Umbilical cord (tissue), 2 donors: ENCODE results near the gene RETN. TPM values are rescaled to one million over a fixed set of nuclear protein-coding genes. Genes with fewer than 3 reads are reported as not detected.
A peak's percentile ranks its signal among the peaks of the same experiment; 100 is the strongest.

Experiments
- DNase-seq: peaks from one replicate; pipeline ENCODE4 v3.0.0-alpha.2; 2015; ENCODE audit warnings: low spot score
- total RNA-seq: library from RNA; depleted of rRNA; stranded (reverse); fragments of >200 nt; gene quantifications from one replicate; pipeline ENCODE4 v1.2.3, GENCODE V29; 2014; ENCODE audit warnings: low replicate concordance; ENCODE audit not compliant: insufficient read depth

RETN gene
- total RNA-seq, 1 donor from 2014 or later: not detected

DNA sequence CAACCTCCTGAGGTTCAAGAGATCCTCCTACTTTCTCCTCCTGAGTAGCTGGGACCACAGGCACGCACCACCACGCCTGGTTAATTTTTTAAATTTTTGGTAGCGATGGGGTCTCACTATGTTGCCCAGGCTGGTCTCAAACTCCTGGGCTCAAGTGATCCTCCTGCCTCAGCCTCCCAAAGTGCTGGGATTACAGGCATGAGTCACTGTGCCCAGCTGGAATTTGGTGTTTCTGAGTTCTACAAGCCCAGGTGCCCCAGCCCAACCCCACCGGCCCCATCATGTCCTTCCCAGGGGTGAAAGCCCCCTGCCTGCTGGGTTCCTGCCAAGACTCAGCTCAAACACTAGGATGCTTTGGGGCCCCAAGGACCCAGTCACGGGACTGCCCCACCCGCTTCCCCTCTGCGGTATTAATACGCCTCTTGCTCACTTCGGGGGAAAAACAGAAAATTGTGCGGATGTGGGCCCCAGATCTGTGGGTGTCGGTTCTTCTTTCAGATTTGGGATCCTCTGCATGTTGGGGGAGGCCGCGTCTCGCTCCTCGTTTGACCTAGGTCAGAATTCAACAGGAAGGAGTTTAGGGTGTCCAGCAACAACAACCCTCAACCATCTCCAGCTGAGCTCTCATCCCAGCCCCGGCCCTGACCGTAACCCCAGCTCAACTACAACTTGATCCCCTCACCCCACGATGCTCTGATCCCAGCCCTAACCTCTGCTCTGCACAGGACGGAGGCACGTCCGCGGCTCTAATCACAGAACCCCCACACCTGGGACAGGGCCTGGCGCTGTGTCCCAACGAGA is 36.7 kb downstream of the RETN start:
- DNase-seq: peak; percentile 10

DNA sequence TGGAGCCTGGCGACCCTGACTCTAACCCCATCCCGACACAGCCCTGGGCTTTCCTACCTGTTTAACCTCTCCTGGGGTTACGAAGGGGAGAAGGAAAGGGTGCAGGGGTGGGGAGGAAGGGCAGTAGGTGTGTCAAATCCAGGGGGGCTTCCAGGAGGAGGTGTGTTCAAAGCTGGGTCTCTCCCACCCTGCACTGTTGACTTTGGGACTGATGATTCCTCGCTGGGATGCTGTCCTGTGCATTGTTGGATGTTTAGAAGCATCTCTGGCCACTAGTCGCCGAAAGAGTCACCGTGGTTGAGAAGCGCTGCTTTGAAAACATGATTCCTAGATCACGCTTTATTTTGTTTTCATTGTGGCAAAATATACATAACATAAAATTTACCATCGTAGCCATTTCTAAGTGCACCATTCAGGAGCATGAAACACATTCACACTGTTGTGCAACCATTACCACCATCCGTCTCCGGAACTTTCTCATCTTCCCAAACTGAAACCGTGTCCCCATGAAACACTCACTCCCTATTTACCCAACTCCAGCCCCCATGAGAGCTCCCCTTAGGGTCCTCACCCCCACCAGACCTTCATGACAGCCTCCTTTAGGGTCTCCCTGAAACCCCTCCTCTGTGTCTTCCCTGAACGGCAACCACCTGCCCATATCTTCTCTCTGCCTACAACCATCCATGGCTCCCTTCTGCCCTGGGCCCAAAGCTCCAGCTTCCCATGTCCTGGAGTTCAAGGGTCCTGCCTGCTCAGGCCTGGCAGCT is 37.5 kb downstream of the RETN start:
- no peak for DNase-seq

DNA sequence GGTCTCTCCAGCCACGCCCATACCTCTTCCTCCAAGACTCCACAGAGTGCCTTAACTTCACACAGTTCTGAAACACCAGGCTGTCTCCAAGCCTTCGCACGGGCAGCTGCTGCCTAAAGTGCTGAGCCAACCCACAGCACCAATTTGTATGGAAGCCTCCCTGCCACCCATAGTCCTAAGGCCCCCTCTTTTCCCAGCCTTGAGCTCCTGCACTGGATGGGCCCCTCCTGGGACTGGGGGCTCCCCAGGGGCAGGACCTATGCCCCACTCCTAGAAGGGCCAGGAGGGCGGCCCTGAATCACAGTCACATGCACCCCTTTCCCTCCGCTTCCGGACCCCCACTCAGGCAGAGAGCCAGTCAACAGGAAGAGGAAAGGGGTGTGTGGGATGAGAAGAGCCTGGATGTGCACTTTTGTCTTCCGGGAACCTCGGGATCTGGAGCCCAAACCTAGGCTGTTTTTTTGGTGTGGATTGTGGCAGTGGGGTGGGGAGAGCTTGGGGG is 38.2 kb downstream of the RETN start:
- DNase-seq: no peak

DNA sequence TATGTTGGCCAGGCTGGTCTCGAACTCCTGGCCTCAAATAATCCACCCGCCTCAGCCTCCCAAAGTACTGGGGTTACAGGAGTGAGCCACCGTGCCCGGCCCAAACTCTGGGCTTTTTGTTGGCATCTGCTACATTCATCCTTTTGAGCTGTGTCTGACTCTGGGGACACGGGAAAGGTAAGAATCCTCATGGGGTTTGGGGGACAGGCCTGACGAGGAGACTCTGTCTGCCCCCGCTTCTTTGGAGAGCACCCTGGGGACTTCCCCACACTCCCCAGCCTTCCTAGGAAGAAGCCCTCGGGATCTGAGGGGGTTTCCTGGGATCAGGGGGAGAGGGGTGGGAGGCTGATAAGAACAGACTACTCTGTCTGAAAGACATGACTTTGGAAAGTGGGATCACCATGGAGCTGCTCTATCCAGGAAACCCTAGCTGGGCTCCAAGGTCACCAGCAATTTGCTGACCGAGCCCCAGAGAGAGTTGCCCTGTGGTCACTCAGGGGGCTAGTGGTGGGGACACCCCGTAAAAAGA is 41.1 kb downstream of the RETN start:
- no peak for DNase-seq

DNA sequence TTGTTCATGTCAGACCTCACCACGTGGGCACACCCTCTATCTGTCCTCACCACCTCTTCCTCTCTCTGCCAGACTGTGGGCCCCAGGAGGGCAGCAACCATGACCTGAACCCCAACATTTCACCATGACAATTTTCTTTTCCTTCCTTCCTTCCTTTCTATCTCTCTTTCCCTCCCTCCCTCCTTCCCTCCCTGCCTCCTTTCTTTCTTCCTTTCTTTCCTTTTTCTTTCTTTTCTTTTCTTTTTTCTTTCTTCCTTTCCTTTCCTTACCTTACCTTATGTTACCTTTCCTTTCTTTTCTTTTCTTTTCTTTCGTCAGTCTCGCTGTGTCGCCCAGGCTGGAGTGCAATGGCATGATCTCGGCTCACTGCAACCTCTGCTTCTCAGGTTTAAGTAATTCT is 41.8 kb downstream of the RETN start:
- DNase-seq: no peak

DNA sequence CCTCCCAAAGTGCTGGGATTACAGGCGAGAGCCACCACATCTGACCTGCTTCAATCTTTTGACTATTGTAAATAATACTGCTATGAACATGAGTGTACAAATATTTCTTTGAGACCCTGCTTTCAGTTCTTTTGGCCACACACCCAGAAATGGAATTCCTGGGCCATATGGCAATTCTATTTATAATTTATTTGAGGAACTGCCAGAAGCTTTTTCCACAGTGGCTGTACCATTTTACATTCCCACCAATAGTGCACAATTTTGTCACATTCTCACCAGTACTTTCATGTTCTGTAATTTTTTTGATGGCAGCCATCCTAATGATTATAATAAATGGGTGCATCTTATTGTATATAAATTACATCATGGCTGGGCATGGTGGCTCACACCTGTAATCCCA is 46.8 kb downstream of the RETN start:
- no peak for DNase-seq

DNA sequence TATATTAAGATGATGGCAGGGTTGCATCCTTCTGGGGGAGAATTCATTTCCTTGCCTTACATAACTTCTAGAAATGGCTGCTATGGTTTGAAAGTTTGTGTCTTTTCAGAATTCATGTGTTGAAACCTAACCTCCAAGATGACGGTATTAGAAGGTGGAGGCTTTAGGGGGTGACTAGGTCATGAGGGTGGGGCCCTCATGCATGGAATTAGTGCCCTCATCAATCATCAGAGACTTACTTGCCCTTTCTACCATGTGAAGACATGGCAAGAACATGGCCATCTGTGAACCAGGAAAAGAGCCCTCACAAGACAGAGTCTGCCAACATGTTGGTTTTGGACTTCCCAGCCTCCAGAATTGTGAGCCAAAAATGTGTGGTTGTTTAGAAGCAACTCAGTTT is 47.9 kb downstream of the RETN start:
- DNase-seq: no peak

DNA sequence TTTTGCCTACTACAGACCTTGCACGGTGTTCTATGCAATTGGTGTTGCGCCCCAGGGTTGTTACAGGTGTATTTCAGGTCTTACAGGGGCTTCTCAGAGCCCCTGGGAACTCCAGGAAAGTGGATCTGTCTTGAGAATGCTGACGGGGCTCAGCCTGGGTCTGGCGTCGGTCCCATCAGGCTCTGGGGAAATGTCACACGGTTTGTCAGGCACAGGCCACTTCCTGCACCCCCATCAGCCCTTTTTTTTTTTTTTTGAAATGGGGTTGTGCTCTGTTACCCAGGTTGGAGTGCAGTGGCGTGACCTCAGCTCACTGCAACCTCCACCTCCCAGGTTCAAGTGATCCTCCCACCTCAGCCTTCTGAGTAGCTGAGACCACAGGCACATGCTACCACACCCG is 49.8 kb downstream of the RETN start:
- no peak for DNase-seq

Other genes starting within 250 kb of the RETN start
- not detected for gene PEX11G, start 180.0 kb upstream of the RETN start, total RNA-seq
- gene ZNF358, start 152.9 kb upstream of the RETN start, total RNA-seq: 29.9 TPM
- 5.8 TPM for gene MCOLN1, start 146.4 kb upstream of the RETN start, total RNA-seq
- 35.6 TPM for gene PNPLA6, start 133.3 kb upstream of the RETN start, total RNA-seq
- 1.2 TPM for gene CAMSAP3, start 73.2 kb upstream of the RETN start, total RNA-seq
- gene XAB2, start 39.5 kb upstream of the RETN start, total RNA-seq: 18.3 TPM
- gene PET100, start 39.3 kb upstream of the RETN start, total RNA-seq: 25.5 TPM
- gene PCP2, start 35.3 kb upstream of the RETN start, total RNA-seq: not detected
- gene STXBP2, start 31.9 kb upstream of the RETN start, total RNA-seq: 8.4 TPM
- gene MCEMP1, start 8.0 kb downstream of the RETN start, total RNA-seq: 0.96 TPM
- 19.3 TPM for gene TRAPPC5, start 11.8 kb downstream of the RETN start, total RNA-seq
- not detected for gene FCER2, start 33.1 kb downstream of the RETN start, total RNA-seq
- 1.2 TPM for gene CLEC4G, start 63.1 kb downstream of the RETN start, total RNA-seq
- gene CD209, start 78.5 kb downstream of the RETN start, total RNA-seq: 17.8 TPM
- 1.7 TPM for gene CLEC4M, start 94.2 kb downstream of the RETN start, total RNA-seq
- gene EVI5L, start 161.2 kb downstream of the RETN start, total RNA-seq: 11.6 TPM
- gene PRR36, start 205.3 kb downstream of the RETN start, total RNA-seq: 0.96 TPM
- 0.48 TPM for gene LRRC8E, start 219.5 kb downstream of the RETN start, total RNA-seq
- 9.6 TPM for gene MAP2K7, start 234.8 kb downstream of the RETN start, total RNA-seq
- not detected for gene TGFBR3L, start 245.8 kb downstream of the RETN start, total RNA-seq